HepG2 (cell line): ENCODE results near the gene RANBP3. TPM values are rescaled to one million over a fixed set of nuclear protein-coding genes. Genes with fewer than 3 reads are reported as not detected.
A peak's percentile ranks its signal among the peaks of the same experiment; 100 is the strongest.

ENCODE experiments used
- FOSL1 ChIP-seq: sonication (generic); formaldehyde crosslinking; IDR thresholded peaks from 2 replicates; pipeline ENCODE4 v1.9.0; 2021; ENCODE audit warnings: missing genetic modification reagents, borderline replicate concordance
- HNRNPUL1 ChIP-seq: fragments of 200-400 bp; formaldehyde crosslinking; IDR thresholded peaks from 2 replicates; pipeline ENCODE4 v1.6.1; 2017; ENCODE audit warnings: low read depth, mild to moderate bottlenecking, low read length, moderate library complexity
- KDM3A ChIP-seq: IDR thresholded peaks from 2 replicates; pipeline ENCODE4 v1.6.1; 2018; ENCODE audit warnings: low read depth, missing compliant biosample characterization
- PCBP1 ChIP-seq: fragments of 200-400 bp; formaldehyde crosslinking; IDR thresholded peaks from 2 replicates; pipeline ENCODE4 v1.6.1; 2017; ENCODE audit warnings: mild to moderate bottlenecking, low read depth, low read length, borderline replicate concordance
- PHF5A ChIP-seq: IDR thresholded peaks from one replicate; pipeline ENCODE4 v1.6.1; 2018; ENCODE audit warnings: low read depth, missing genetic modification reagents; ENCODE audit not compliant: unreplicated experiment
- POLR2G ChIP-seq: fragments of 200-400 bp; formaldehyde crosslinking; IDR thresholded peaks from 2 replicates; pipeline ENCODE4 v1.6.1; 2018; ENCODE audit warnings: mild to moderate bottlenecking, low read depth, low read length, moderate library complexity
- SATB2 ChIP-seq: sonication (generic); formaldehyde crosslinking; IDR thresholded peaks from 2 replicates; pipeline ENCODE4 v1.5.0; 2020; ENCODE audit warnings: missing genetic modification reagents
- SCMH1 ChIP-seq: sonication (generic); formaldehyde crosslinking; IDR thresholded peaks from 2 replicates; pipeline ENCODE4 v1.9.0; 2021; ENCODE audit warnings: missing genetic modification reagents, mild to moderate bottlenecking, borderline replicate concordance
- SNAPC4 ChIP-seq: sonication (generic); formaldehyde crosslinking; IDR thresholded peaks from 2 replicates; pipeline ENCODE4 v1.4.0; 2020; ENCODE audit warnings: mild to moderate bottlenecking, missing genetic modification reagents
- SRSF9 ChIP-seq: fragments of 200-400 bp; formaldehyde crosslinking; IDR thresholded peaks from 2 replicates; pipeline ENCODE4 v1.6.1; 2018; ENCODE audit warnings: borderline replicate concordance, mild to moderate bottlenecking, low read depth, low read length; ENCODE audit not compliant: insufficient read depth, poor library complexity, severe bottlenecking
- WIZ ChIP-seq: sonication (generic); formaldehyde crosslinking; IDR thresholded peaks from 2 replicates; pipeline ENCODE4 v1.5.1; 2020; ENCODE audit warnings: mild to moderate bottlenecking, missing genetic modification reagents
- ZMAT3 ChIP-seq: sonication (generic); formaldehyde crosslinking; conservative IDR thresholded peaks from 2 replicates; pipeline ENCODE4 v1.7.0; 2021; ENCODE audit warnings: missing genetic modification reagents
- ZNF572 ChIP-seq: sonication (generic); formaldehyde crosslinking; IDR thresholded peaks from 2 replicates; pipeline ENCODE4 v1.5.1; 2020; ENCODE audit warnings: mild to moderate bottlenecking, missing genetic modification reagents
- ZNF609 ChIP-seq: sonication (generic); formaldehyde crosslinking; IDR thresholded peaks from 2 replicates; pipeline ENCODE4 v1.4.0; 2020; ENCODE audit warnings: mild to moderate bottlenecking, missing genetic modification reagents, borderline replicate concordance
- ZNF878 ChIP-seq: sonication (generic); formaldehyde crosslinking; IDR thresholded peaks from 2 replicates; pipeline ENCODE4 v1.8.1; 2023; ENCODE audit warnings: mild to moderate bottlenecking, missing genetic modification reagents, moderate library complexity
- ZSCAN21 ChIP-seq: sonication (generic); formaldehyde crosslinking; IDR thresholded peaks from 2 replicates; pipeline ENCODE4 v1.8.0; 2022; ENCODE audit warnings: mild to moderate bottlenecking, missing genetic modification reagents, moderate library complexity, borderline replicate concordance
- polyA plus RNA-seq, 8 experiments: library from polyadenylated mRNA; depleted of rRNA in 3 of 8; stranded (reverse) in 7 of 8; unstranded in 1 of 8; fragments of >200 nt; fragmentation: Illumina TruSeq in 4 of 8; extraction: Trizol in 4 of 8; gene quantifications; 2 replicates each; pipeline versions ENCODE4 v1.2.1 to v1.2.3, GENCODE V29; 2011 to 2016; ENCODE audit warnings: low read depth in 4 of 8, missing spikeins in 1 of 8, mixed read lengths in 1 of 8; ENCODE audit not compliant: insufficient read depth in 1 of 8
- total RNA-seq, 5 experiments: library from RNA; depleted of rRNA; stranded (reverse); fragments of >200 nt; fragmentation: Illumina TruSeq; extraction: Trizol; gene quantifications; 2 replicates each; pipeline ENCODE4 v1.2.3, GENCODE V29; 2016; ENCODE audit warnings: low read depth in 1 of 5
- TF ChIP-seq, protein P1 (sequence below): sonication (generic); formaldehyde crosslinking; IDR thresholded peaks from 2 replicates; pipeline ENCODE4 v1.4.0; 2020; ENCODE audit warnings: missing genetic modification reagents; ENCODE audit errors: not compliant biosample characterization
- TF ChIP-seq, protein P2 (sequence below): IDR thresholded peaks from 2 replicates; pipeline ENCODE4 v1.6.1; 2012; ENCODE audit warnings: inconsistent platforms

The RANBP3 gene
- total and polyA plus RNA-seq, 2 of the 13 experiments (the other 11 are each of a cell fraction or from before 2014, with no cell fraction given): 39.5 to 149 TPM

DNA sequence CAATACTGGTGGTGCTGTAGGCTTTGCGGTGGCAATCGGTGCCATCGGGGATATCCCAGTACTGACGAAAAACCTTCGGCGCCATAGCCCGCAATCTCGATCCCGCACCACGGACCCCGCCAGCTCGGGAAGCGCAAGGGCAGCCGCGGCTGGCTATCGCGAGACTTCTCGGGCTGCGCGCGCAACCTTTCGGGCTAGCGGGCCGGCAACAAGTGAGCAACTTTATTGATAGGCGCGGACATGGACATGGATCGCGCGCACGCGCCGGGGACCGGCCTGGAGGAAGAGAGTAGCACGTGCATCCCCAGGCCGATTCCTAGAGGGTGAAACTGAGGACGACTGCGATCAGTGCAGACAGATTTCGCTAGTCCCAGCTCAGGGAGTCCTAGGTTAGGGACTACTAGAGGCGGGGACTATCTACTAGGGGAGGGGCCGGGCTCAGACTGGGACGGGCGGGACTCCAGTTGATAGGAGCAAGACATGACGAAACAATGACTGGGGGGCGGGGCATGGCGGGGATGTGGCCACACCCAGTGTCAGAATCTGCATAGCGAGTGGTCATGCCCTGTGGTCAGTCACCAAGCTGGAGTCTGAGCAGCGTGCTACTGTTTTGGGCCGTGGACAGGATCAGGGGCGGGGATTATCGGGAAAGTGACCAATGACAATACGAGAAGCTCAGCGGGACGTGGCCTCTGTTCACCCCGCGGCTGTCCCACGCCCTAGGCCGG lies 74.2 kb downstream of the RANBP3 start, which contains the start of gene NDUFA11 (continued):
- peak; percentile 90 for TF ChIP-seq SNAPC4 (CRISPR knock-in tag)
- TF ChIP-seq ZNF878 (CRISPR knock-in tag): peak; percentile 36; the same call in 1 of the 2 replicates
- TF ChIP-seq PHF5A: no peak
- TF ChIP-seq ZNF609 (CRISPR knock-in tag): peak; percentile 78; the same call in 1 of the 2 replicates
- no peak for TF ChIP-seq PCBP1
- TF ChIP-seq SCMH1 (CRISPR knock-in tag): no peak
- peak; percentile 82 for TF ChIP-seq POLR2G
- peak; percentile 89 for TF ChIP-seq KDM3A (CRISPR knock-in tag)
- TF ChIP-seq ZSCAN21 (CRISPR knock-in tag): peak; percentile 75
- no peak for TF ChIP-seq WIZ (CRISPR knock-in tag)
- no peak for TF ChIP-seq SATB2
- 0 out of 2 replicates have a peak, but pooled peaks have one; percentile 95 for TF ChIP-seq ZMAT3 (CRISPR knock-in tag)
- TF ChIP-seq, protein P1, sequence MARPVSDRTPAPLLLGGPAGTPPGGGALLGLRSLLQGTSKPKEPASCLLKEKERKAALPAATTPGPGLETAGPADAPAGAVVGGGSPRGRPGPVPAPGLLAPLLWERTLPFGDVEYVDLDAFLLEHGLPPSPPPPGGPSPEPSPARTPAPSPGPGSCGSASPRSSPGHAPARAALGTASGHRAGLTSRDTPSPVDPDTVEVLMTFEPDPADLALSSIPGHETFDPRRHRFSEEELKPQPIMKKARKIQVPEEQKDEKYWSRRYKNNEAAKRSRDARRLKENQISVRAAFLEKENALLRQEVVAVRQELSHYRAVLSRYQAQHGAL: no peak
- TF ChIP-seq, protein P2, sequence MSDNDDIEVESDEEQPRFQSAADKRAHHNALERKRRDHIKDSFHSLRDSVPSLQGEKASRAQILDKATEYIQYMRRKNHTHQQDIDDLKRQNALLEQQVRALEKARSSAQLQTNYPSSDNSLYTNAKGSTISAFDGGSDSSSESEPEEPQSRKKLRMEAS: peak; percentile 96
- TF ChIP-seq ZNF572 (CRISPR knock-in tag): no peak
- no peak for TF ChIP-seq SRSF9
- TF ChIP-seq FOSL1: no peak
- TF ChIP-seq HNRNPUL1: no peak
